OCI-LY1 (cell line): ENCODE measurements around the gene HNRNPL.

Experiments
- H2AFZ ChIP-seq: fragments of 200-600 bp; sonication (generic), shearing (Covaris generic); 2 replicates; pipeline ENCODE4 v1.6.0; 2014; ENCODE audit warnings: antibody characterized with exemption, mild to moderate bottlenecking, low read length
- H3F3A ChIP-seq: fragments of 200-600 bp; sonication (generic), shearing (Covaris generic); 2 replicates; pipeline ENCODE4 v1.6.0; 2014; ENCODE audit warnings: mild to moderate bottlenecking, antibody characterized with exemption, low read length, moderate library complexity; ENCODE audit not compliant: insufficient read depth
- H3K27ac ChIP-seq: fragments of 200-600 bp; sonication (generic); 2 replicates; pipeline ENCODE4 v1.5.1; 2014; ENCODE audit warnings: low read length, mixed run types, mild to moderate bottlenecking, low read depth; ENCODE audit not compliant: poor library complexity, severe bottlenecking
- H3K27me3 ChIP-seq: fragments of 200-600 bp; sonication (generic); 2 replicates; pipeline ENCODE4 v1.6.0; 2014; ENCODE audit warnings: antibody characterized with exemption, mild to moderate bottlenecking, low read length, moderate library complexity; ENCODE audit not compliant: insufficient read depth
- H3K36me3 ChIP-seq: fragments of 200-600 bp; sonication (generic); 2 replicates; pipeline ENCODE4 v1.6.1; 2014; ENCODE audit warnings: mild to moderate bottlenecking, antibody characterized with exemption, low read length, moderate library complexity, mixed read lengths; ENCODE audit not compliant: insufficient read depth
- H3K4me1 ChIP-seq: fragments of 200-600 bp; sonication (generic); 2 replicates; pipeline ENCODE4 v1.5.1; 2014; ENCODE audit warnings: mild to moderate bottlenecking, low read length, moderate library complexity; ENCODE audit not compliant: insufficient read depth, severe bottlenecking
- H3K4me2 ChIP-seq: fragments of 200-600 bp; sonication (generic), shearing (Covaris generic); 2 replicates; pipeline ENCODE4 v1.6.1; 2014; ENCODE audit warnings: low read length
- H3K4me3 ChIP-seq: fragments of 200-600 bp; sonication (generic); 2 replicates; pipeline ENCODE4 v1.5.1; 2014; ENCODE audit warnings: low read length, low read depth, mild to moderate bottlenecking, mixed read lengths; ENCODE audit not compliant: poor library complexity, severe bottlenecking
- H3K79me2 ChIP-seq: fragments of 200-600 bp; shearing (Covaris generic); 2 replicates; pipeline ENCODE4 v1.6.1; 2016; ENCODE audit warnings: mixed run types, low read length, mixed read lengths; ENCODE audit not compliant: insufficient read depth
- H3K9ac ChIP-seq: fragments of 200-600 bp; sonication (generic), shearing (Covaris generic); 2 replicates; pipeline ENCODE4 v1.6.1; 2014; ENCODE audit warnings: mild to moderate bottlenecking, low read length, mixed read lengths
- H3K9me2 ChIP-seq: fragments of 200-600 bp; sonication (generic), shearing (Covaris generic); 2 replicates; pipeline ENCODE4 v1.6.1; 2014; ENCODE audit warnings: low read depth, mild to moderate bottlenecking, low read length, mixed read lengths
- H3K9me3 ChIP-seq: fragments of 200-600 bp; shearing (Covaris generic); 2 replicates; pipeline ENCODE4 v1.6.1; 2014; ENCODE audit warnings: low read length, mixed read lengths
- H4K20me1 ChIP-seq: fragments of 200-600 bp; sonication (generic), shearing (Covaris generic); 2 replicates; pipeline ENCODE4 v1.6.0; 2016; ENCODE audit warnings: mild to moderate bottlenecking, low read length; ENCODE audit not compliant: insufficient read depth
- CTCF ChIP-seq: fragments of 200-600 bp; sonication (generic), shearing (Covaris generic); IDR thresholded peaks from 2 replicates; pipeline ENCODE4 v1.5.1; 2017; ENCODE audit warnings: mild to moderate bottlenecking, antibody characterized with exemption, low read length, moderate library complexity, mixed read lengths
- EZH2 ChIP-seq: fragments of 200-600 bp; sonication (generic), shearing (Covaris generic); IDR thresholded peaks from 2 replicates; pipeline ENCODE4 v1.8.0; 2017; ENCODE audit warnings: borderline replicate concordance, mixed run types, mild to moderate bottlenecking, antibody characterized with exemption, low read length, moderate library complexity, mixed read lengths

Gene HNRNPL

GRCh38 chr19:38843175-38843758 lies 6.5 kb downstream of the HNRNPL start:
- Histone ChIP-seq H3K4me3 (no peak overlapping the region), H3K79me2 (peaks cover 15% of the 10 kb centered on the region), H3F3A (no peaks in the 10 kb centered on the region; the same call in 1 of the 2 replicates), H3K27ac (no peak overlapping the region), H3K9me2 (no peaks in the 10 kb centered on the region), H3K27me3 (no peaks in the 10 kb centered on the region), H2AFZ (no peak overlapping the region), H3K4me2 (no peak overlapping the region), H4K20me1 (peaks cover 3% of the 10 kb centered on the region; the same call in 1 of the 2 replicates), H3K9me3 (no peaks in the 10 kb centered on the region), H3K4me1 (peaks cover 20% of the 10 kb centered on the region), H3K36me3 (peaks cover 100% of the 10 kb centered on the region), H3K9ac (no peak overlapping the region)
- no peak for TF ChIP-seq CTCF

GRCh38 chr19:38842439-38843174 lies 7.2 kb downstream of the HNRNPL start:
- H3K27me3 ChIP-seq, result no peaks in the 10 kb centered on the region
- TF ChIP-seq CTCF (no peak), EZH2 (no peak)
- peaks cover 3% of the 10 kb centered on the region; the same call in 1 of the 2 replicates for H4K20me1 ChIP-seq
- H3K79me2 ChIP-seq, result peaks cover 8% of the 10 kb centered on the region
- peaks cover 13% of the 10 kb centered on the region for H3K4me1 ChIP-seq
- no peak overlapping the region for H3K27ac ChIP-seq
- no peak overlapping the region for H3K4me2 ChIP-seq
- no peaks in the 10 kb centered on the region for H3K9me3 ChIP-seq
- no peak overlapping the region for H2AFZ ChIP-seq
- H3K4me3 ChIP-seq, result no peak overlapping the region
- H3K36me3 ChIP-seq, result peaks cover 100% of the 10 kb centered on the region
- peaks cover 4% of the 10 kb centered on the region; the same call in 1 of the 2 replicates for H3F3A ChIP-seq
- no peak overlapping the region for H3K9ac ChIP-seq
- no peaks in the 10 kb centered on the region for H3K9me2 ChIP-seq

GRCh38 chr19:38841787-38842438 lies 7.9 kb downstream of the HNRNPL start:
- TF ChIP-seq EZH2 (no peak), CTCF (no peak)
- Histone ChIP-seq H3K9ac (no peak overlapping the region), H3K79me2 (peaks cover 1% of the 10 kb centered on the region; the same call in 1 of the 2 replicates), H3K4me2 (no peak overlapping the region), H3F3A (peaks cover 7% of the 10 kb centered on the region; the same call in 1 of the 2 replicates), H4K20me1 (peaks cover 3% of the 10 kb centered on the region; the same call in 1 of the 2 replicates), H3K9me2 (no peaks in the 10 kb centered on the region), H3K9me3 (no peaks in the 10 kb centered on the region), H3K27ac (no peak overlapping the region), H3K4me3 (no peak overlapping the region), H3K4me1 (peaks cover 7% of the 10 kb centered on the region), H3K36me3 (peaks cover 100% of the 10 kb centered on the region), H2AFZ (no peak overlapping the region), H3K27me3 (no peaks in the 10 kb centered on the region)
